GM10248 (cell line): ENCODE data around the gene SEC31A.

Experiments used
- CTCF ChIA-PET: fragments of 300-600 bp; sonication (Branson Sonifier 250); formaldehyde crosslinking; extraction: SDS; loops from one replicate; lab custom pipeline; 2021; ENCODE audit warnings: antibody characterized with exemption; lab: Yijun Ruan, JAX
- POLR2A ChIA-PET: fragments of 350-650 bp; sonication (Branson Sonifier 250); formaldehyde crosslinking; extraction: SDS; loops from one replicate; lab custom pipeline; 2020; ENCODE audit warnings: antibody characterized with exemption; lab: Yijun Ruan, JAX
- DNase-seq: peaks from one replicate; pipeline ENCODE4 v3.0.0; 2012; ENCODE audit errors: extremely low spot score
- CTCF ChIP-seq: IDR thresholded peaks from 2 replicates; pipeline ENCODE4 v1.5.1; 2012; ENCODE audit warnings: mild to moderate bottlenecking, low read depth; ENCODE audit errors: extremely low read depth, missing control alignments, control extremely low read depth

Gene SEC31A

GRCh38 chr4:82791179-82791578, 99.8 kb downstream of the SEC31A start:
- POLR2A ChIA-PET = no interaction called here
- no peak for TF ChIP-seq CTCF
- CTCF ChIA-PET = interaction anchor here (1.6 kb wide), 1 partner anchor 9 kb away, joined by 6 read pairs; no protein-coding TSS in a partner anchor
- no peak for DNase-seq

GRCh38 chr4:82790060-82790660, 100.8 kb downstream of the SEC31A start:
- ChIA-PET POLR2A (no interaction called here), CTCF (interaction anchor here (1.0 to 1.6 kb wide), 2 partner anchors 10 to 15 kb away, joined by 3 to 6 read pairs; no protein-coding TSS in a partner anchor)
- TF ChIP-seq CTCF = no peak
- no peak for DNase-seq

GRCh38 chr4:82789025-82789776, 101.8 kb downstream of the SEC31A start:
- DNase-seq = no peak
- ChIA-PET POLR2A (no interaction called here), CTCF (interaction anchor here (0.7 to 1.0 kb wide), 3 partner anchors 11 to 48 kb away, joined by 3 read pairs; no protein-coding TSS in a partner anchor)
- TF ChIP-seq CTCF = no peak

- ChIA-PET CTCF (no interaction called here), POLR2A (no interaction called here)
- no peak for DNase-seq
- TF ChIP-seq CTCF = no peak
Observed at GRCh38 chr4:82787342-82787741, 103.6 kb downstream of the SEC31A start.

GRCh38 chr4:82786828-82787227, 104.1 kb downstream of the SEC31A start:
- TF ChIP-seq CTCF = no peak
- CTCF ChIA-PET = interaction anchor here (1.1 kb wide), 1 partner anchor 10 kb away, joined by 5 read pairs; no protein-coding TSS in a partner anchor
- no peak for DNase-seq
- POLR2A ChIA-PET = no interaction called here

GRCh38 chr4:82785611-82786400, 105.1 kb downstream of the SEC31A start:
- no peak for DNase-seq
- TF ChIP-seq CTCF = no peak
- CTCF ChIA-PET = interaction anchor here (0.9 to 2.2 kb wide), 5 partner anchors 9 to 51 kb away, joined by 3 to 7 read pairs (median 4); partner anchors contain the start of gene SCD5

More at GRCh38 chr4:82785611-82786400, 105.1 kb downstream of the SEC31A start:
- POLR2A ChIA-PET = no interaction called here
